ENCODE results near the gene MFAP2.

Gene MFAP2

GRCh38 chr1:16956775-16957174 is 23.6 kb downstream of the MFAP2 start:
- Histone ChIP-seq H3K36me3 (ENCODE audit: control insufficient read depth in 2 of 2, insufficient read depth in 1 of 2, low read length in 2 of 2) (peaks cover 0 to 31% of the 10 kb centered on the region in 2 experiments; a peak in 1 of 3 replicates), H3K4me1 (ENCODE audit: control insufficient read depth, insufficient read depth, low read length) (peaks cover 3% of the 10 kb centered on the region; the same call in 1 of the 2 replicates), H3K27ac (ENCODE audit: extremely low read depth, low read depth, low read length) (no peak overlapping the region), H3K9me3 (ENCODE audit: control insufficient read depth, insufficient read depth, low read depth, low read length) (no peaks in the 10 kb centered on the region), H3K4me3 (ENCODE audit: low read depth, low read length) (no peak overlapping the region)
- CTCF ChIA-PET = interaction anchor here (0.6 to 1.5 kb wide), 7 partner anchors 13 to 546 kb away, joined by 3 to 6 read pairs (median 4); no protein-coding TSS in a partner anchor
- POLR2A ChIA-PET = no interaction called here
- TF ChIP-seq ZNF530 (tag by site-specific recombination; IDR thresholded peaks at IDR 0.05; ENCODE audit: low read depth) = no peak
- no peak for TF ChIP-seq ZNF610 (tag by site-specific recombination; IDR thresholded peaks at IDR 0.05; ENCODE audit: borderline replicate concordance)
- no peak for TF ChIP-seq ZNF174 (tag by site-specific recombination; IDR thresholded peaks at IDR 0.05)
- no peak for TF ChIP-seq PRDM6 (tag by site-specific recombination; IDR thresholded peaks at IDR 0.05)
- TF ChIP-seq AEBP2 (tag by site-specific recombination; IDR thresholded peaks at IDR 0.05; ENCODE audit: borderline replicate concordance) = no peak
- TF ChIP-seq ZNF341 (tag by site-specific recombination; IDR thresholded peaks at IDR 0.05; ENCODE audit: low read depth) = no peak
- no peak for TF ChIP-seq ZNF302 (tag by site-specific recombination; IDR thresholded peaks at IDR 0.05; ENCODE audit: low read depth)
- no peak for TF ChIP-seq PRDM2 (tag by site-specific recombination; IDR thresholded peaks at IDR 0.05; ENCODE audit: borderline replicate concordance)
- no peak for TF ChIP-seq ZNF37A (tag by site-specific recombination; IDR thresholded peaks at IDR 0.05)
- TF ChIP-seq ZNF488 (tag by site-specific recombination; IDR thresholded peaks at IDR 0.05) = no peak
- TF ChIP-seq ZNF394 (tag by site-specific recombination; IDR thresholded peaks at IDR 0.05; ENCODE audit: borderline replicate concordance) = no peak
- no peak for TF ChIP-seq PATZ1 (tag by site-specific recombination; IDR thresholded peaks at IDR 0.05)
- TF ChIP-seq ZNF514 (tag by site-specific recombination; IDR thresholded peaks at IDR 0.05) = no peak
- no peak for TF ChIP-seq OSR2 (tag by site-specific recombination; IDR thresholded peaks at IDR 0.05)
- no peak for TF ChIP-seq ZNF19 (tag by site-specific recombination; IDR thresholded peaks at IDR 0.05; ENCODE audit: low read depth)
- no peak for TF ChIP-seq ZNF571 (tag by site-specific recombination; IDR thresholded peaks at IDR 0.05)
- TF ChIP-seq KLF10 (tag by site-specific recombination; IDR thresholded peaks at IDR 0.05) = no peak
- TF ChIP-seq ZNF280C (tag by site-specific recombination; IDR thresholded peaks at IDR 0.05) = no peak
- no peak for TF ChIP-seq GLIS2 (tag by site-specific recombination; IDR thresholded peaks at IDR 0.05)
- no peak for TF ChIP-seq ZFP41 (tag by site-specific recombination; IDR thresholded peaks at IDR 0.05; ENCODE audit: borderline replicate concordance)

All from HEK293 (cell line).